ENCODE data around the gene MAN1B1.

MAN1B1 gene

GRCh38 chr9:137136881-137137607 is 50.3 kb downstream of the MAN1B1 start:
- no peak for TF ChIP-seq CTCF (IDR thresholded peaks at IDR 0.05; ENCODE audit: low read depth, low read length)
- no peak overlapping the region for H3K4me3 ChIP-seq (ENCODE audit: low read depth, low read length)

DNA sequence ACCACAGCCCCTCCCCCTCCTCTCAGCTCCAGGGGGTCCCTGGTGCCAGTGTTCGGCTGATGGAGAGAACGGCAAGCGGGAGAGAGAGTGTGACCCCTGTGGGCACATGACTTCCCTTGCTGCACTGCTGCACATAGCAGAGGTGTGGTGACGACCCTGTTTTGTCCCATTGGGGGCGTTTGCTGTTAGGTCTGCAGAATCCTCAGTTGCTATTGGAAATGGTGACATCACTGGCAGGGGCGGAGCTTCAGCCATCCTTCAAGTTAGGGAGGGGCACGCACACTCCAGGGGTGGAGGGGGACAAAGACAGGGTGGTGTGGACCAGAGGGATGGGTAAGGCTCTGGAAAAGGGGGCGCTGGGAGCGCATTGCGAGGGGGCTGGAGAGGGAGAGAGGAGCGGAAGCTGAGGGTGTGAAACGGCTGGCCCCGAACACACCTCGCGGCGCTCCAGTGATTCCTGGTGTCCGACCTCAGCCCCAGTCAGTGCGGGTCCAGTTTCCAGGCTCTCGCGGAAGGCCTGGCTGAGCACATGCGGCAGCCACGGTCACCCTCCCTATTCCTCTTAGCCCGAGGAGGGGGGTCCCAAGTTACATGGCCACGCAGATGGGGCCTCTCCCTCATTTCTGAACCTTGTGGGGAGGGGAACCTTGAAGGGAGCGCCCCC is 51.4 kb downstream of the MAN1B1 start:
- no peak for TF ChIP-seq CTCF (IDR thresholded peaks at IDR 0.05; ENCODE audit: low read depth, low read length)
- no peak overlapping the region for H3K4me3 ChIP-seq (ENCODE audit: low read depth, low read length)

- H3K4me3 ChIP-seq (ENCODE audit: low read depth, low read length), result no peak within 1 kb of the TSS
- TF ChIP-seq CTCF (IDR thresholded peaks at IDR 0.05; ENCODE audit: low read depth, low read length), result no peak
Measured at GRCh38 chr9:137138722-137139467, 52.1 kb downstream of the MAN1B1 start, which contains the start of gene GRIN1. GRIN1 (plus strand) TSS chr9:137139154; CDS start chr9:137139487, 333 bp downstream.

GRCh38 chr9:137139468-137140150 is 52.8 kb downstream of the MAN1B1 start:
- no peak for TF ChIP-seq CTCF (IDR thresholded peaks at IDR 0.05; ENCODE audit: low read depth, low read length)
- H3K4me3 ChIP-seq (ENCODE audit: low read depth, low read length), result no peak overlapping the region

DNA sequence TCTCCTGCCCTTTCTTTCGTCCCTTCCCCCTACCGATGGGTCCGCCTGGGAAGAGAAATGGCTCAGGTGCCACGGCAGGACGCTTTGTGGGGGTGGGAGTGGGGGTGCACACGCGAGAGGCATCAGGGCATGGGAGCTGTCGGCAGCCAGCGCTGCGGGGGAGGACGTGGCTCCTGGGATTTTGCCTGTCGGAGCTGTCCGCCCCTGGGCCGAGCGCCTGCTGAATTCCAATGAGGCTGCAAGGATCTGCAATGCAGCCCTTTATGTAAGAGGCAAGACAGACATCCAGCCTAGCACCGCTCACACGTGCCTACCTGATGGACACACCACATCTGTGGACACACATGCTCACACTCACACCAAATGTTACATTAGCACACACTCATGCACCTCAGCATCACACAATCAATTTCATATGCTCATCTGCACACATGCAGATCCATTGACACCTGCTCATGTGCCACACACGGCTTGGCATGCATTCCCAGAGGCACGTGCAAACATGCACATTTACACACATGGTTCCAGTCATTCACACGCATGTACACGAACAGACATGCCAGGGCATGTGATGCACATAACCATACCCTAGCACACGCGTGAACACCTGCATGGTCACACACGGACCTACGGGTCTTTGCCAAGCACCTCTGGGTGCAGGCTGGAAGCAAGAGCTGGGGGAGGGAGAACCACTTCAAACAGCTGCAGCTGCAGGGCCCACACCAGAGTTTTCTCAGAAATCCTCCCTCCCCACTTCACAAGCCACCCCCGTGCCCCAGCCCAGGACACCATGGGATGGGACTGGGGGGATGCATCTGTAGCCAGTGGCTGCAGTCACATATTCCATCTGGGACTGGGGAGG is 53.6 kb downstream of the MAN1B1 start:
- no peak overlapping the region for H3K4me3 ChIP-seq (ENCODE audit: low read depth, low read length)

More for the DNA sequence above, 53.6 kb downstream of the MAN1B1 start:
- TF ChIP-seq CTCF (IDR thresholded peaks at IDR 0.05; ENCODE audit: low read depth, low read length), result no peak

Data from WI38 (cell line).